Spleen (tissue), 13 donors: Measurements from ENCODE around the gene RAD52. TPM values are rescaled to one million over a fixed set of nuclear protein-coding genes. Genes with fewer than 3 reads are reported as not detected.
A peak's percentile ranks its signal among the peaks of the same experiment; 100 is the strongest.

Experiments used
- DNase-seq: peaks from one replicate; pipeline ENCODE4 v3.0.0-alpha.2; 2020
- H3K27ac ChIP-seq, 8 donors: fragments of 200-600 bp; sonication (generic) in 7 of 8; 1 replicate in 4 of 8; 2 replicates in 4 of 8; pipeline versions ENCODE4 v1.5.0 to v1.8.0; 2016 to 2021; ENCODE audit warnings: inconsistent platforms in 4 of 8, mild to moderate bottlenecking in 4 of 8, moderate library complexity in 1 of 8
- H3K27me3 ChIP-seq, 7 donors: fragments of 200-600 bp; sonication (generic) in 6 of 7; replicated peaks in 1 of 7; 1 replicate in 4 of 7; 2 replicates in 3 of 7; pipeline versions ENCODE4 v1.5.0 to v1.8.0; 2016 to 2021; ENCODE audit warnings: inconsistent platforms in 3 of 7, mild to moderate bottlenecking in 1 of 7
- H3K36me3 ChIP-seq, 6 donors: fragments of 200-600 bp; sonication (generic) in 5 of 6; 1 replicate in 4 of 6; 2 replicates in 2 of 6; pipeline versions ENCODE4 v1.5.0 to v1.8.0; 2016 to 2021; ENCODE audit warnings: inconsistent platforms in 2 of 6
- H3K4me1 ChIP-seq, 6 donors: fragments of 200-600 bp; sonication (generic) in 5 of 6; 1 replicate in 3 of 6; 2 replicates in 3 of 6; pipeline versions ENCODE4 v1.5.0 to v1.8.0; 2016 to 2021; ENCODE audit warnings: inconsistent platforms in 3 of 6
- H3K4me3 ChIP-seq, 8 donors: fragments of 200-600 bp; sonication (generic) in 7 of 8; 1 replicate in 4 of 8; 2 replicates in 4 of 8; pipeline versions ENCODE4 v1.5.0 to v1.8.0; 2016 to 2021; ENCODE audit warnings: inconsistent platforms in 4 of 8, mild to moderate bottlenecking in 4 of 8, moderate library complexity in 2 of 8
- H3K9me3 ChIP-seq, 8 donors: fragments of 200-600 bp; sonication (generic) in 7 of 8; 1 replicate in 4 of 8; 2 replicates in 4 of 8; pipeline versions ENCODE4 v1.5.0 to v1.8.0; 2016 to 2021; ENCODE audit warnings: inconsistent platforms in 4 of 8
- CTCF ChIP-seq, 11 experiments: fragments of 200-600 bp in 7 of 11; fragments of 450-650 bp in 4 of 11; sonication (generic) in 4 of 11; IDR thresholded peaks in 8 of 11; conservative IDR thresholded peaks in 3 of 11; 1 replicate in 7 of 11; 2 replicates in 4 of 11; pipeline versions ENCODE4 v1.4.0 to v1.8.0; 2016 to 2021; ENCODE audit warnings: antibody characterized with exemption in 11 of 11, inconsistent platforms in 4 of 11, mild to moderate bottlenecking in 1 of 11
- POLR2A ChIP-seq, 3 donors: fragments of 450-650 bp; IDR thresholded peaks; one replicate each; pipeline ENCODE4 v1.5.1; 2017; ENCODE audit warnings: antibody characterized with exemption in 3 of 3, mild to moderate bottlenecking in 1 of 3
- POLR2AphosphoS5 ChIP-seq, 3 donors: sonication (generic); formaldehyde crosslinking; IDR thresholded peaks; one replicate each; pipeline ENCODE4 v1.5.1; 2017; ENCODE audit warnings: antibody characterized with exemption in 3 of 3
- WGBS, 5 donors: extraction: QIAGEN DNeasy Blood & Tissue Kit in 3 of 5; methylation state at CpG; one replicate each; pipeline versions ENCODE4 v1.1.5 to v1.1.7; 2013 to 2018; 5-methylcytosine and 5-hydroxymethylcytosine counted together
- intact Hi-C: fragments of 100-400 bp; cut with DNase I; formaldehyde crosslinking; loops from one replicate; pipeline ENCODE4 v1.15.0; 2023; ENCODE audit warnings: low total_unique reads
- long read RNA-seq, 2 donors: transcript quantifications; one replicate each; lab custom pipeline, GENCODE V29; 2026
- polyA plus RNA-seq, 3 donors: library from polyadenylated mRNA; stranded (reverse); fragments of 200-250 nt; gene quantifications; one replicate each; pipeline ENCODE4 v1.2.1, GENCODE V29; 2013
- total RNA-seq, 7 donors: library from RNA; depleted of rRNA in 3 of 7; stranded (reverse); fragments of >200 nt in 3 of 7; fragmentation: NEBNext Ultra II Directional in 4 of 7; extraction: Animal tissue kit (Norgen Biotek cat#: 25700) in 4 of 7; gene quantifications; one replicate each; pipeline versions ENCODE4 v1.1.0 to v1.2.1, GENCODE V29; 2016 to 2021
- donor health status: healthy with polysubstance abuse.
- donor health status: DM: no; HTN: no; CAD: no; lungs with moderate emphysema.
- donor health status: DM: no; HTN: no; CAD: no.
- donor health status: Bipolar disorder and iron deficiency.
- donor health status: healthy.
- donor health status: DM: no; HTN: no; CAD: no.
- donor health status: DM: yes; HTN: yes; CAD: no.

RAD52 gene
- total RNA-seq, result 10 to 100 TPM in 6 of 7 donors, 1 to 10 TPM in 1; 9.1 to 19.5 (median 16.7) TPM
- 1 to 10 TPM; 4.6 to 8.2 (median 6.8) TPM for polyA plus RNA-seq
- long read RNA-seq, donor 1, partial matches to known transcripts, result 0 of 1 reads
- long read RNA-seq, donor 1, other reads (novel, unspliced or antisense), result 0 of 1 reads
- long read RNA-seq, donor 2, partial matches to known transcripts, result 0 of 1 reads
- long read RNA-seq, donor 2, other reads (novel, unspliced or antisense), result 0 of 1 reads

- Histone ChIP-seq H3K9me3 (no peaks in the 10 kb centered on the region), H3K27ac (peak within 1 kb of the TSS; percentile 80 to 94 (median 92)), H3K27me3 (no peaks in the 10 kb centered on the region), H3K36me3 (peaks cover 0 to 9% (median 0%) of the 10 kb centered on the region in 6 donors), H3K4me1 (peaks cover 7 to 45% (median 19%) of the 10 kb centered on the region in 6 donors), H3K4me3 (peak within 1 kb of the TSS; percentile 72 to 87 (median 81))
- 0% methylated on average over 42 to 58 of the region's 58 CpGs for WGBS, 5 donors
- DNase-seq, result peak; percentile 100
- peak; percentile 98 to 100 (median 99) for TF ChIP-seq CTCF (IDR thresholded peaks at IDR 0.05 in 8 of 11, conservative IDR thresholded peaks at IDR 0.05 in 3 of 11)
- peak in 1 of 3 donors; percentile 76 for TF ChIP-seq POLR2A (IDR thresholded peaks at IDR 0.05)
- TF ChIP-seq POLR2AphosphoS5 (IDR thresholded peaks at IDR 0.05), result peak; percentile 94 to 95 (median 95)
- intact Hi-C loops, result loop anchor here (5.0 kb wide), 1 partner anchor 382 kb away; no protein-coding TSS in a partner anchor
These were observed at the start of gene RAD52 for GRCh38 chr12:949453-950191. RAD52 (minus strand) TSS chr12:949694; CDS start chr12:933058, 16,636 bp downstream.

- Histone ChIP-seq H3K27ac (peak overlapping the region in 1 of 8 donors; percentile 22), H3K27me3 (no peaks in the 10 kb centered on the region), H3K4me3 (peak overlapping the region in 1 of 8 donors; percentile 23), H3K9me3 (no peaks in the 10 kb centered on the region), H3K4me1 (peaks cover 0 to 53% (median 18%) of the 10 kb centered on the region in 6 donors), H3K36me3 (peaks cover 0 to 11% (median 4%) of the 10 kb centered on the region in 6 donors)
- intact Hi-C loops, result no loop called here
- no peak for TF ChIP-seq POLR2A (IDR thresholded peaks at IDR 0.05)
- TF ChIP-seq POLR2AphosphoS5 (IDR thresholded peaks at IDR 0.05), result no peak
- no peak for TF ChIP-seq CTCF (IDR thresholded peaks at IDR 0.05 in 8 of 11, conservative IDR thresholded peaks at IDR 0.05 in 3 of 11)
- no peak for DNase-seq
- 69 to 90% (median 81%) methylated on average over 6 of the region's 6 CpGs for WGBS, 5 donors
These were observed 48.8 kb upstream of the RAD52 start for GRCh38 chr12:998020-998874.

- no peaks in the 10 kb centered on the region for H3K9me3 ChIP-seq
- WGBS, 5 donors, result 66 to 91% (median 71%) methylated on average over 1 of the region's 1 CpG
- intact Hi-C loops, result no loop called here
- H3K27ac ChIP-seq, result peak overlapping the region in 1 of 8 donors; percentile 22
- TF ChIP-seq POLR2A (IDR thresholded peaks at IDR 0.05), result no peak
- no peak for TF ChIP-seq POLR2AphosphoS5 (IDR thresholded peaks at IDR 0.05)
- TF ChIP-seq CTCF (IDR thresholded peaks at IDR 0.05 in 8 of 11, conservative IDR thresholded peaks at IDR 0.05 in 3 of 11), result no peak
- peaks cover 4 to 60% (median 24%) of the 10 kb centered on the region in 6 donors for H3K4me1 ChIP-seq
- no peak for DNase-seq
- H3K27me3 ChIP-seq, result no peaks in the 10 kb centered on the region
- no peak overlapping the region for H3K4me3 ChIP-seq
- peaks cover 0 to 11% (median 4%) of the 10 kb centered on the region in 6 donors for H3K36me3 ChIP-seq
These were observed 48.0 kb upstream of the RAD52 start for GRCh38 chr12:997505-997904.
